SK-MEL-5 (cell line): ENCODE results near the gene GRIN1. TPM values are rescaled to one million over a fixed set of nuclear protein-coding genes. Genes with fewer than 3 reads are reported as not detected.

Experiments
- DNase-seq: peaks from one replicate; pipeline ENCODE4 v3.0.0-alpha.2; 2016; ENCODE audit warnings: low read depth, low spot score
- in situ Hi-C: cut with HindIII; loops from 2 replicates; pipeline ENCODE4 v1.10.0; 2016; ENCODE audit warnings: low sequenced_read_pairs, high pct_unique_total_duplicates, low pct_unique_long_range_greater_than_20kb
- small RNA-seq, 2 experiments: library from RNA; depleted of rRNA; stranded (forward); fragments of <200 nt; gene quantifications; one replicate each; pipeline ENCODE3, GENCODE V24; 2014
- total RNA-seq: library from RNA; depleted of rRNA; stranded (reverse); fragments of >200 nt; shearing (Covaris generic); gene quantifications from 2 replicates; pipeline ENCODE4 v1.2.3, GENCODE V29; 2014; rRNA removed

GRIN1 gene
- total RNA-seq, 1 experiment from 2014 or later, result 0.05 TPM

- in situ Hi-C loops, result no loop called here
Observed at GRCh38 chr9:137212520-137212919, 73.6 kb downstream of the GRIN1 start.

GRCh38 chr9:137213160-137214060 lies 74.5 kb downstream of the GRIN1 start:
- DNase-seq, result no peak
- in situ Hi-C loops, result no loop called here

More at GRCh38 chr9:137212520-137212919, 73.6 kb downstream of the GRIN1 start:
- DNase-seq, result no peak

- in situ Hi-C loops, result no loop called here
- DNase-seq, result no peak
Observed at GRCh38 chr9:137214620-137215019, 75.7 kb downstream of the GRIN1 start.

GRCh38 chr9:137215196-137215986 lies 76.4 kb downstream of the GRIN1 start:
- no peak for DNase-seq
- in situ Hi-C loops, result no loop called here

- in situ Hi-C loops, result no loop called here
- DNase-seq, result no peak
Observed at GRCh38 chr9:137216188-137216965, 77.4 kb downstream of the GRIN1 start.

GRCh38 chr9:137217276-137218211 lies 78.6 kb downstream of the GRIN1 start:
- peak; percentile 63 for DNase-seq
- in situ Hi-C loops, result no loop called here

- in situ Hi-C loops, result no loop called here
- DNase-seq, result no peak
Observed at GRCh38 chr9:137218212-137218753, 79.3 kb downstream of the GRIN1 start.

Small RNAs within 50 kb of the gene (small RNA-seq; reads per million reads assigned to genes)
- gene MIR3621 (0 reads per million in 2 experiments), gene RF00153 (0 to 0.05 reads per million in 2 experiments)

Other genes starting within 250 kb of the GRIN1 start
- gene FBXW5, start 194.4 kb upstream of the GRIN1 start, total RNA-seq, result 141 and 174 TPM in 2 replicates
- gene C8G, start 193.9 kb upstream of the GRIN1 start, total RNA-seq, result 0.45 and 0.53 TPM in 2 replicates
- not detected in 2 replicates for gene LCN12, start 186.9 kb upstream of the GRIN1 start, total RNA-seq
- gene PTGDS, start 161.7 kb upstream of the GRIN1 start, total RNA-seq, result not detected in 2 replicates
- gene LCNL1, start 156.2 kb upstream of the GRIN1 start, total RNA-seq, result not detected in 2 replicates
- 31.7 and 46.0 TPM in 2 replicates for gene PAXX, start 146.7 kb upstream of the GRIN1 start, total RNA-seq
- gene CLIC3, start 142.6 kb upstream of the GRIN1 start, total RNA-seq, result not detected in 2 replicates
- gene ABCA2, start 110.9 kb upstream of the GRIN1 start, total RNA-seq, result 8.6 and 9.5 TPM in 2 replicates
- gene FUT7, start 107.1 kb upstream of the GRIN1 start, total RNA-seq, result not detected in 2 replicates
- gene NPDC1, start 93.0 kb upstream of the GRIN1 start, total RNA-seq, result 2.2 and 3.5 TPM in 2 replicates
- not detected in 2 replicates for gene ENTPD2, start 85.1 kb upstream of the GRIN1 start, total RNA-seq
- 8.1 and 8.7 TPM in 2 replicates for gene SAPCD2, start 68.6 kb upstream of the GRIN1 start, total RNA-seq
- 22.5 and 23.4 TPM in 2 replicates for gene UAP1L1, start 61.6 kb upstream of the GRIN1 start, total RNA-seq
- gene MAN1B1, start 52.2 kb upstream of the GRIN1 start, total RNA-seq, result 84.8 and 85.2 TPM in 2 replicates
- 171 and 178 TPM in 2 replicates for gene DPP7, start 24.4 kb upstream of the GRIN1 start, total RNA-seq
- gene LRRC26, start 30.9 kb downstream of the GRIN1 start, total RNA-seq, result 0.40 TPM in 1 of 2 replicates, not detected in the other
- not detected in 2 replicates for gene TMEM210, start 32.9 kb downstream of the GRIN1 start, total RNA-seq
- 9.0 and 12.0 TPM in 2 replicates for gene ANAPC2, start 49.4 kb downstream of the GRIN1 start, total RNA-seq
- gene SSNA1, start 49.5 kb downstream of the GRIN1 start, total RNA-seq, result 59.2 and 60.9 TPM in 2 replicates
- gene TPRN, start 61.6 kb downstream of the GRIN1 start, total RNA-seq, result 8.6 and 9.3 TPM in 2 replicates
- 38.3 and 44.1 TPM in 2 replicates for gene TMEM203, start 66.5 kb downstream of the GRIN1 start, total RNA-seq
- 5.1 and 6.4 TPM in 2 replicates for gene NDOR1, start 66.5 kb downstream of the GRIN1 start, total RNA-seq
- not detected in 2 replicates for gene RNF208, start 83.1 kb downstream of the GRIN1 start, total RNA-seq
- gene CYSRT1, start 86.0 kb downstream of the GRIN1 start, total RNA-seq, result 0.21 and 0.59 TPM in 2 replicates
- gene RNF224, start 88.3 kb downstream of the GRIN1 start, total RNA-seq, result not detected in 2 replicates
- gene SLC34A3, start 91.7 kb downstream of the GRIN1 start, total RNA-seq, result not detected in 2 replicates
- 66.1 and 81.2 TPM in 2 replicates for gene TUBB4B, start 102.1 kb downstream of the GRIN1 start, total RNA-seq
- gene STPG3, start 112.1 kb downstream of the GRIN1 start, total RNA-seq, result not detected in 2 replicates
- gene NELFB, start 116.2 kb downstream of the GRIN1 start, total RNA-seq, result 47.3 and 47.4 TPM in 2 replicates
- 0.03 and 0.13 TPM in 2 replicates for gene TOR4A, start 138.6 kb downstream of the GRIN1 start, total RNA-seq
- 0.50 and 0.67 TPM in 2 replicates for gene NRARP, start 163.1 kb downstream of the GRIN1 start, total RNA-seq